ENCODE results near the gene DPYSL4.

Gene DPYSL4

GRCh38 chr10:132179551-132180392 lies 7.0 kb upstream of the DPYSL4 start:
- DNase-seq, result no peak

- DNase-seq, result no peak
Observed at GRCh38 chr10:132180736-132181135, 6.0 kb upstream of the DPYSL4 start.

GRCh38 chr10:132181691-132182425 lies 4.9 kb upstream of the DPYSL4 start:
- DNase-seq, result no peak

GRCh38 chr10:132182591-132182990 lies 4.2 kb upstream of the DPYSL4 start:
- no peak for DNase-seq

GRCh38 chr10:132183046-132183445 lies 3.7 kb upstream of the DPYSL4 start:
- DNase-seq, result no peak

- DNase-seq, result no peak
Observed at GRCh38 chr10:132184816-132185593, 1.7 kb upstream of the DPYSL4 start.

- DNase-seq, result peak; percentile 78
Observed at GRCh38 chr10:132185601-132186487, 904 bp upstream of the DPYSL4 start.

GRCh38 chr10:132187430-132188138 lies 836 bp downstream of the DPYSL4 start:
- DNase-seq, result no peak

- no peak for DNase-seq
Observed at GRCh38 chr10:132188331-132188730, 1.6 kb downstream of the DPYSL4 start.

- no peak for DNase-seq
Observed at GRCh38 chr10:132189016-132189415, 2.3 kb downstream of the DPYSL4 start.

GRCh38 chr10:132189810-132190422 lies 3.2 kb downstream of the DPYSL4 start:
- DNase-seq, result no peak

- DNase-seq, result no peak
Observed at GRCh38 chr10:132192076-132192975, 5.6 kb downstream of the DPYSL4 start.

GRCh38 chr10:132192991-132193665 lies 6.4 kb downstream of the DPYSL4 start:
- DNase-seq, result no peak

- DNase-seq, result no peak
Observed at GRCh38 chr10:132193907-132194552, 7.3 kb downstream of the DPYSL4 start.

- no peak for DNase-seq
Observed at GRCh38 chr10:132194726-132195125, 8.0 kb downstream of the DPYSL4 start.

- DNase-seq, result no peak
Observed at GRCh38 chr10:132195366-132196075, 8.8 kb downstream of the DPYSL4 start.

GRCh38 chr10:132196178-132197113 lies 9.7 kb downstream of the DPYSL4 start:
- DNase-seq, result no peak

Measured in islet precursor cell (in vitro differentiated cells).